Measurements from ENCODE around the gene PYGO1.
"Not testable (repeated sequence)": the region's sequence is repeated elsewhere in the genome, so short reads cannot be mapped to it uniquely, and the experiment has no call there.

PYGO1 gene

GRCh38 chr15:55601374-55601773, 13.2 kb upstream of the PYGO1 start:
- TF ChIP-seq CTCF (IDR thresholded peaks at IDR 0.05; ENCODE audit: low read depth, low read length, missing control alignments): no peak
- no peak overlapping the region for H3K4me3 ChIP-seq (ENCODE audit: low read depth, low read length)
- no peak for DNase-seq (ENCODE audit: low read depth)
- in situ Hi-C loops (cut with HindIII; ENCODE audit: low sequenced_read_pairs): no loop called here

GRCh38 chr15:55599439-55599838, 11.3 kb upstream of the PYGO1 start:
- in situ Hi-C loops (cut with HindIII; ENCODE audit: low sequenced_read_pairs): no loop called here
- H3K4me3 ChIP-seq (ENCODE audit: low read depth, low read length): no peak overlapping the region
- no peak for TF ChIP-seq CTCF (IDR thresholded peaks at IDR 0.05; ENCODE audit: low read depth, low read length, missing control alignments)
- DNase-seq (ENCODE audit: low read depth): no peak

- DNase-seq (ENCODE audit: low read depth); H3K4me3 ChIP-seq (ENCODE audit: low read depth, low read length); in situ Hi-C loops (cut with HindIII; ENCODE audit: low sequenced_read_pairs): not testable (repeated sequence)
Observed at GRCh38 chr15:55593019-55593418, 4.9 kb upstream of the PYGO1 start.

- H3K4me3 ChIP-seq (ENCODE audit: low read depth, low read length): no peak overlapping the region
- in situ Hi-C loops (cut with HindIII; ENCODE audit: low sequenced_read_pairs): no loop called here
- TF ChIP-seq CTCF (IDR thresholded peaks at IDR 0.05; ENCODE audit: low read depth, low read length, missing control alignments): no peak
- no peak for DNase-seq (ENCODE audit: low read depth)
Observed at GRCh38 chr15:55590788-55591187, 2.6 kb upstream of the PYGO1 start.

- no peak for TF ChIP-seq CTCF (IDR thresholded peaks at IDR 0.05; ENCODE audit: low read depth, low read length, missing control alignments)
Observed at GRCh38 chr15:55589287-55589686, 1.1 kb upstream of the PYGO1 start.

GRCh38 chr15:55588815-55589115, 620 bp upstream of the PYGO1 start:
- in situ Hi-C loops (cut with HindIII; ENCODE audit: low sequenced_read_pairs): no loop called here
- DNase-seq (ENCODE audit: low read depth): no peak
- peak overlapping the region; percentile 65 for H3K4me3 ChIP-seq (ENCODE audit: low read depth, low read length)
- TF ChIP-seq CTCF (IDR thresholded peaks at IDR 0.05; ENCODE audit: low read depth, low read length, missing control alignments): no peak

More at GRCh38 chr15:55589287-55589686, 1.1 kb upstream of the PYGO1 start:
- DNase-seq (ENCODE audit: low read depth): no peak
- in situ Hi-C loops (cut with HindIII; ENCODE audit: low sequenced_read_pairs): no loop called here
- no peak overlapping the region for H3K4me3 ChIP-seq (ENCODE audit: low read depth, low read length)

- no peak for DNase-seq (ENCODE audit: low read depth)
- H3K4me3 ChIP-seq (ENCODE audit: low read depth, low read length): peak overlapping the region; percentile 65
- in situ Hi-C loops (cut with HindIII; ENCODE audit: low sequenced_read_pairs): no loop called here
- no peak for TF ChIP-seq CTCF (IDR thresholded peaks at IDR 0.05; ENCODE audit: low read depth, low read length, missing control alignments)
Observed at GRCh38 chr15:55587321-55588069, 650 bp downstream of the PYGO1 start.

All from astrocyte of the cerebellum (primary cell).